SU-DHL-6 (cell line): Measurements from ENCODE around the gene CHD5.
"Not testable (repeated sequence)": the region's sequence is repeated elsewhere in the genome, so short reads cannot be mapped to it uniquely, and the experiment has no call there.

Experiments
- H2AFZ ChIP-seq: fragments of 200-600 bp; sonication (generic); 2 replicates; pipeline ENCODE4 v1.6.1; 2014; ENCODE audit warnings: low read depth, mild to moderate bottlenecking, moderate library complexity, mixed read lengths, antibody characterized with exemption, low read length; ENCODE audit not compliant: severe bottlenecking
- H3F3A ChIP-seq: fragments of 200-600 bp; shearing (Covaris generic); 2 replicates; pipeline ENCODE4 v1.6.0; 2016; ENCODE audit warnings: antibody characterized with exemption, mild to moderate bottlenecking; ENCODE audit not compliant: insufficient read depth
- H3K27ac ChIP-seq: fragments of 200-600 bp; sonication (generic); 2 replicates; pipeline ENCODE4 v1.5.1; 2016; ENCODE audit warnings: low read depth, mild to moderate bottlenecking, low read length, moderate library complexity, mixed read lengths
- H3K27me3 ChIP-seq: fragments of 200-600 bp; sonication (generic), shearing (Covaris generic); 2 replicates; pipeline ENCODE4 v1.6.0; 2014; ENCODE audit warnings: mild to moderate bottlenecking, low read length
- H3K36me3 ChIP-seq: fragments of 200-600 bp; sonication (generic); 2 replicates; pipeline ENCODE4 v1.6.1; 2014; ENCODE audit warnings: mild to moderate bottlenecking, low read length, mixed read lengths
- H3K4me2 ChIP-seq: fragments of 300-600, 200-600 bp; shearing (Covaris generic), sonication (generic); 2 replicates; pipeline ENCODE4 v1.6.0; 2014; ENCODE audit warnings: low read length, low read depth, mild to moderate bottlenecking; ENCODE audit not compliant: poor library complexity, severe bottlenecking
- H3K4me3 ChIP-seq: fragments of 200-600 bp; sonication (generic); 2 replicates; pipeline ENCODE4 v1.5.1; 2014; ENCODE audit warnings: antibody characterized with exemption, low read length, mild to moderate bottlenecking, mixed read lengths; ENCODE audit not compliant: insufficient read depth, poor library complexity, severe bottlenecking
- H3K79me2 ChIP-seq: fragments of 200-600 bp; sonication (generic); 2 replicates; pipeline ENCODE4 v1.6.1; 2014; ENCODE audit warnings: mild to moderate bottlenecking, low read length, moderate library complexity; ENCODE audit not compliant: insufficient read depth
- H3K9ac ChIP-seq: fragments of 200-600 bp; sonication (generic); 2 replicates; pipeline ENCODE4 v1.7.0; 2014; ENCODE audit warnings: mild to moderate bottlenecking, low read length
- H3K9me2 ChIP-seq: fragments of 200-600 bp; sonication (generic); replicated peaks from 2 replicates; pipeline ENCODE4 v1.6.1; 2014; ENCODE audit warnings: low read length; ENCODE audit not compliant: insufficient read depth
- H3K9me3 ChIP-seq: fragments of 200-600 bp; sonication (generic); 2 replicates; pipeline ENCODE4 v1.6.1; 2014; ENCODE audit warnings: low read length, mixed read lengths; ENCODE audit not compliant: insufficient read depth
- H4K20me1 ChIP-seq: fragments of 200-600 bp; sonication (generic); 2 replicates; pipeline ENCODE4 v1.6.1; 2014; ENCODE audit warnings: low read depth, mild to moderate bottlenecking, antibody characterized with exemption, low read length, moderate library complexity, mixed read lengths
- CTCF ChIP-seq: fragments of 200-600 bp; sonication (generic); IDR thresholded peaks from one replicate; pipeline ENCODE4 v1.5.1; 2017; ENCODE audit warnings: antibody characterized with exemption, mild to moderate bottlenecking, low read length, moderate library complexity; ENCODE audit not compliant: insufficient read depth, poor library complexity, severe bottlenecking
- EZH2phosphoT487 ChIP-seq: fragments of 200-600 bp; sonication (generic), shearing (Covaris generic); conservative IDR thresholded peaks from 2 replicates; pipeline ENCODE4 v1.6.1; 2018; ENCODE audit warnings: mild to moderate bottlenecking, antibody characterized with exemption, low read length, moderate library complexity, mixed read lengths

CHD5 gene

GRCh38 chr1:6081901-6082300 is 98.2 kb downstream of the CHD5 start:
- no peak overlapping the region for H2AFZ ChIP-seq
- H3K9ac ChIP-seq, result no peak overlapping the region
- H3K36me3 ChIP-seq, result no peaks in the 10 kb centered on the region
- no peaks in the 10 kb centered on the region for H3F3A ChIP-seq
- H3K79me2 ChIP-seq, result no peaks in the 10 kb centered on the region
- no peak overlapping the region for H3K27ac ChIP-seq
- H3K27me3 ChIP-seq, result no peaks in the 10 kb centered on the region
- TF ChIP-seq EZH2phosphoT487, result no peak
- no peak for TF ChIP-seq CTCF
- no peaks in the 10 kb centered on the region for H3K9me2 ChIP-seq
- H3K4me3 ChIP-seq, result no peak overlapping the region
- no peaks in the 10 kb centered on the region for H4K20me1 ChIP-seq
- H3K4me2 ChIP-seq, result no peak overlapping the region
- no peaks in the 10 kb centered on the region for H3K9me3 ChIP-seq

DNA sequence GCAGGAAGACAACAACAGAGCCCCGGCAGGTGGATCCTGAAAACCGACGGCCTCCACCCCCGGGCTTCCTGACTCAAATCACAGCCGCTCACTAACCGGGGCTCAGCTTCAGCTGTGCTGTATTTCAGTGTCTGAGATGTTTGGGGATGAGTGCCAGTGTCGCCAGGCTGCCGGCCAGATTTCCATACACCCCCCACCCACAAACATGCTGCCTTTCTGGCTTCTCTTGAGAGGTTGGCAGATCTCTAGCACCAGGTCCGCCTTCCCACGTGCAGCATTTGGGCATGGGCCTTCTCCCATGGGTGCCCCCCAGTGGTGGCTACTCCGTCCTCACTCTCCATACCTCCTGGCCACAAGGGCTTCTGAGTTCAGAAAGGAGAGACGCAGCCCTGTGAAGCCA is 99.7 kb downstream of the CHD5 start:
- no peaks in the 10 kb centered on the region for H3K79me2 ChIP-seq
- H3F3A ChIP-seq, result no peaks in the 10 kb centered on the region
- no peaks in the 10 kb centered on the region for H3K9me2 ChIP-seq
- H3K27ac ChIP-seq, result no peak overlapping the region
- H3K36me3 ChIP-seq, result no peaks in the 10 kb centered on the region
- H4K20me1 ChIP-seq, result no peaks in the 10 kb centered on the region
- no peak overlapping the region for H3K4me2 ChIP-seq
- no peaks in the 10 kb centered on the region for H3K9me3 ChIP-seq
- no peak for TF ChIP-seq CTCF
- no peak for TF ChIP-seq EZH2phosphoT487
- H3K27me3 ChIP-seq, result no peaks in the 10 kb centered on the region
- H3K9ac ChIP-seq, result no peak overlapping the region
- H2AFZ ChIP-seq, result no peak overlapping the region
- H3K4me3 ChIP-seq, result no peak overlapping the region

GRCh38 chr1:6077919-6078318 is 102.2 kb downstream of the CHD5 start:
- no peaks in the 10 kb centered on the region for H3F3A ChIP-seq
- no peak overlapping the region for H2AFZ ChIP-seq
- H4K20me1 ChIP-seq, result no peaks in the 10 kb centered on the region
- no peaks in the 10 kb centered on the region for H3K36me3 ChIP-seq
- H3K79me2 ChIP-seq, result no peaks in the 10 kb centered on the region
- H3K4me2 ChIP-seq, result no peak overlapping the region
- no peaks in the 10 kb centered on the region for H3K9me3 ChIP-seq
- TF ChIP-seq EZH2phosphoT487, result no peak
- TF ChIP-seq CTCF, result no peak
- no peaks in the 10 kb centered on the region for H3K9me2 ChIP-seq
- H3K27ac ChIP-seq, result no peak overlapping the region
- H3K4me3 ChIP-seq, result no peak overlapping the region
- no peak overlapping the region for H3K9ac ChIP-seq
- H3K27me3 ChIP-seq, result no peaks in the 10 kb centered on the region

- Histone ChIP-seq H3K79me2 (no peaks in the 10 kb centered on the region), H3K9me3 (no peaks in the 10 kb centered on the region), H3K9ac (no peak overlapping the region), H3K4me2 (no peak overlapping the region), H4K20me1 (no peaks in the 10 kb centered on the region), H3F3A (no peaks in the 10 kb centered on the region), H2AFZ (no peak overlapping the region), H3K27me3 (no peaks in the 10 kb centered on the region), H3K36me3 (no peaks in the 10 kb centered on the region), H3K9me2 (no peaks in the 10 kb centered on the region), H3K27ac (no peak overlapping the region), H3K4me3 (no peak overlapping the region)
- TF ChIP-seq EZH2phosphoT487 (no peak), CTCF (no peak)
Observed at GRCh38 chr1:6077506-6077905, 102.6 kb downstream of the CHD5 start.

DNA sequence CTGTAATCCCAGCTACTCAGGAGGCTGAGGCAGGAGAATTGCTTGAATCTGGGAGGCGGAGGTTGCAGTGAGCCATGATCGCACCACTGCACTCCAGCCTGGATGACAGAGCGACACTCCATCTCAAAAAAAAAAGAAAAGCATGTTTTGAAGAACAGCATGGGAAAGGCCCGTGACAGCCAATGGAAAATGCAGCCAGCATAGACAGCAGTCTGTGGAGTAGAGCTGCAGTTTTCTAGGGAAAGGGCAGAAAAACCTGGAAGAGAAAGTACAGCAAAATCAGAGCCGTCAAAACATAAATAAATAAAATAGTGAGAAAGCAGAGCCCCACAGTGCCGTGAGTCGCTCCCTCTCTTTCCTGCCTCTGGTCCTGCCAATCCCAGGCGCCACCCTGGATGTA is 103.1 kb downstream of the CHD5 start:
- H3K9ac ChIP-seq, H3K27me3 ChIP-seq, H3F3A ChIP-seq, H2AFZ ChIP-seq, H4K20me1 ChIP-seq, H3K79me2 ChIP-seq, H3K9me3 ChIP-seq, H3K4me2 ChIP-seq, H3K36me3 ChIP-seq, H3K27ac ChIP-seq, H3K4me3 ChIP-seq, H3K9me2 ChIP-seq: not testable (repeated sequence)
